Central memory CD8-positive, alpha-beta T cell (primary cell): ENCODE data around the gene ERCC4.

Experiments used
- ATAC-seq: fragments of 150-1000 bp; cut with Tn5 transposase; replicated peaks from 2 replicates; pipeline ENCODE4 v1.10.0; 2022; ENCODE audit warnings: mild to moderate bottlenecking, moderate FRiP score, moderate number of reproducible peaks; ENCODE audit not compliant: poor library complexity, severe bottlenecking; ENCODE audit errors: extremely low read depth
- DNase-seq, 2 donors: peaks; one replicate each; pipeline ENCODE4 v3.0.0; 2021; ENCODE audit warnings: low spot score in 2 of 2
- H3K27ac Mint-ChIP-seq: one replicate; pipeline ENCODE4 v1.8.0; 2022; ENCODE audit warnings: low read depth, mild to moderate bottlenecking, moderate library complexity, mixed read lengths
- H3K27me3 Mint-ChIP-seq: one replicate; pipeline ENCODE4 v1.8.0; 2022; ENCODE audit warnings: mixed read lengths
- H3K36me3 Mint-ChIP-seq: one replicate; pipeline ENCODE4 v1.8.0; 2022; ENCODE audit warnings: mild to moderate bottlenecking, moderate library complexity, mixed read lengths; ENCODE audit not compliant: insufficient read depth
- H3K4me1 Mint-ChIP-seq: one replicate; pipeline ENCODE4 v1.8.0; 2022; ENCODE audit warnings: mixed read lengths
- H3K4me3 Mint-ChIP-seq: one replicate; pipeline ENCODE4 v1.8.0; 2022; ENCODE audit warnings: mild to moderate bottlenecking, moderate library complexity, mixed read lengths
- H3K9me3 Mint-ChIP-seq: one replicate; pipeline ENCODE4 v1.8.0; 2022; ENCODE audit warnings: mixed read lengths

The ERCC4 gene

DNA sequence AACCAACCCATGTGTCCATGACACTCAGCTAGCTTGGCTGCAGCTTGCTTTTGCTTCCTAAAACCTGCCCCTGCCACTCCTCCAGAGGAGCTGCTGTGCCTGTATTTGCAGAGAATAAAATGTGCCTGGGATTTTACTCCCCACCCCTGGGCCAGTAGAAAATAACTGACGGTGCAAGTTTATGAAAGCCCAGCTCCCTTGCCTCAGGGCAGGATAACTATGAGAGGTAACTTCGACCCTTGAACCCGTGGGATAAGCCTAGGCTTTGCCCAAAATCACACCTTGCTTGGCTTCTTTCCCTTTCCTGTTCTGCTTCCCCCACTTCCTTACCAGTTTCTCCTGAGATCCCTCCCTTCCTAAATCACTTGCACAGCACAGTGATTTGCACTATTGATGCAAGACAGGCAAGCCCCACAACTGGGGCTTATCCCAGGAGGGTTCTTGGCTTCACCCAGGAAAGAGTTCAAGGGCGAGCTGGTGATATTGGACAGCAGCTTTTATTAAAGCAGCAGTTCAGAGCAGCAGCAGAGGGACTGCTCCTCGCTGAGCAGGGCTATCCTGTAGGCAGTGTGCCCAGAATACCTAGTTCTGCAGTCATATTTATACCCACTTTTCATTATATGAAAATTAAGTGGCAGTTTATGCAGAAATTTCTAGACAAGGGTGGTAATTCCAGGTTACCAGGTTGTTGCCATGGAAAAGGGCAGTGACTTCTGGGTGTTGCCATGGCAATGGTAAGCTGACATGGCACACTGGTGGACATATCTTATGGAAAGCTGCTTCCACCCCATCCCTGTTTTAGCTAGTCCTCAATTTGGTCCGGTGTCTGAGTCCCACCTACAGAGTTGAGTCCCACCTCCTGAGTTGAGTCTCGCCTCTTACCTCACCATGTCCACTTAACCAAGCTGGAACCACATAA lies 6.3 kb upstream of the ERCC4 start:
- ATAC-seq: no peak
- H3K36me3 Mint-ChIP-seq: no peaks in the 10 kb centered on the region
- no peak overlapping the region for H3K4me3 Mint-ChIP-seq
- no peaks in the 10 kb centered on the region for H3K4me1 Mint-ChIP-seq
- H3K27me3 Mint-ChIP-seq: peaks cover 24% of the 10 kb centered on the region
- DNase-seq: no peak
- H3K27ac Mint-ChIP-seq: no peak overlapping the region
- no peaks in the 10 kb centered on the region for H3K9me3 Mint-ChIP-seq

DNA sequence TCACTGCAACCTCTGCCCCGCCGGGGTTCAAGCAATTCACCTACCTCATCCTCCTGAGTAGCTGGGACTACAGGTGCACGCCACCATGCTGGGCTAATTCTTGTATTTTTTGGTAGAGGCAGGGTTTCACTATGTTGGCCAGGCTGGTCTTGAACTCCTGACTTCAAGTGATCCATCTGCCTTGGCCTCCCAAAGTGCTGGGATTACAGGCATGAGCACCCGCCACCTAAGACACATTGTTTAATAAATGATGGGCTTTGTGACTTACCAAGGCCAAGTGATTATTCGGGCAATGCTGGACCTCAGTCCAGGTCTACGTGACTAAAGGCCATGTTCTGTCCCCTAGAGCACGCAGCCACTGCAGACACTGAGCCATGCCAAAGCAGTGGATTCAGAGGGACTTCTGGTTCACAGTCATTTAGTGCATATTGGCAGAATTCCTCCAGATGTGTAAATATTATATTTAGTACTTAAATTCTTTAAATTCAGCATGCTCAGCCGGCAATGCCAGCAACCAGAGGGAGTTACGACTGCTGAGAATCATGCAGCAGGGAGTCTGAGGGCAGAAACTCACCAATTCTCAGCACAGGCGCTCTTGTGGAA lies 4.8 kb upstream of the ERCC4 start:
- Mint-ChIP-seq H3K36me3 (peaks cover 3% of the 10 kb centered on the region), H3K4me1 (peaks cover 7% of the 10 kb centered on the region), H3K27me3 (peaks cover 14% of the 10 kb centered on the region), H3K27ac (no peak overlapping the region), H3K9me3 (no peaks in the 10 kb centered on the region), H3K4me3 (no peak overlapping the region)
- no peak for ATAC-seq
- DNase-seq: no peak

DNA sequence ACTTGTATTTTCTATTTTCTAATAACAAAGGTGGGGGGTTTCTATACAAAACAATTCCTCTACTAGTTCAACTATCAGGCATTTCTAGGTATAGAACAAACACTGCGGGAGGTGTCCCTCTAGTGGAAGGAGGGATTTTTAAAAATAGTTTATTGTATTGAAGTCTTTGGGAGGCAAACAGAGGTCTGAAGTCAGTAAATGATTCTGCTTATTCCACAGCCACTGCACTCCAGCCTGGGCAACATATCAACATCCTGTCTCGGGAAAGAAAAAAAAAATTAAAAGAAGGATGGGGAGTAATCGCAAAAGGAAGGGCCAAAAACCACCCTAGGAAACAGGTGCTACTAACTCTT lies 648 bp upstream of the ERCC4 start:
- Mint-ChIP-seq H3K4me1 (peaks cover 25% of the 10 kb centered on the region), H3K27me3 (no peaks in the 10 kb centered on the region), H3K4me3 (peak overlapping the region; percentile 93), H3K36me3 (peaks cover 15% of the 10 kb centered on the region), H3K27ac (peak overlapping the region; percentile 97), H3K9me3 (no peaks in the 10 kb centered on the region)
- DNase-seq: no peak
- ATAC-seq: peak; percentile 41

DNA sequence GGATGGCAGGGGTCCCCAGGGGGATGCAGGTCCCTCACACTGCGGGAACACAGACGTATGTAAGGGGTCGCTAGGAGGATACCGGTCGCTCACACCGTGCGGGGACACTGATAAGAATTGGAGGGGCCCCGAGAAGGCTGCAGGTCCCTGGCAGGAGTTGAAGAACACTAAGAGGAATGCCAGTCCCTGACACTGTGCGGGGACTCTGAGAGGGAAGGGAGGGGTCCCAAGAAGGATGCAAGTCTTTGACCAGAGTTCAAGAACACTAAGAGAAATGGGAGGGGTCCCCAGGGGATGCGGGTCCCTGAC lies 510 bp downstream of the ERCC4 start:
- Mint-ChIP-seq H3K4me3 (peak overlapping the region; percentile 93), H3K27me3 (no peaks in the 10 kb centered on the region), H3K4me1 (peaks cover 25% of the 10 kb centered on the region), H3K9me3 (no peaks in the 10 kb centered on the region), H3K36me3 (peaks cover 19% of the 10 kb centered on the region), H3K27ac (peak overlapping the region; percentile 97)
- DNase-seq: no peak
- no peak for ATAC-seq

DNA sequence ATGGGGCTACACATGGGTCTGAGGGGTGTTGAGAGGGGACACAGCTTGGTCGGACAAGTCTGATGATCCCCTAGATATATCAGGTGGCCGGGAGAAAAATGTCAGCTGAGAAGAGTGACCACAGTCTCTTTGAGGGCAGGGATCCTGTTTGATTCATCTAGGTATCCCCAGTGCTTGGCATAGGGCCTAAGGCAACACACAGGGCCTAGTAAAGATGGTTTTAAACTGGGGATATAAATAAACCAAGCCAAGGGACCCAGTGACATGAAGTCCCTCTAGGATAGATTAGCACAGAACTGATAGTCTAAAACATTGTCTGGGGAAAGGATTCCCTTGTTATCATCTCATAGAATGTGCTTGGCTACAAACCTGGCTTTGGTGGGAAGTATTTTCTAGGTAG lies 1.4 kb downstream of the ERCC4 start:
- Mint-ChIP-seq H3K36me3 (peaks cover 25% of the 10 kb centered on the region), H3K4me1 (peaks cover 30% of the 10 kb centered on the region), H3K27me3 (no peaks in the 10 kb centered on the region), H3K27ac (peak overlapping the region; percentile 97), H3K4me3 (peak overlapping the region; percentile 93), H3K9me3 (no peaks in the 10 kb centered on the region)
- no peak for DNase-seq
- no peak for ATAC-seq

DNA sequence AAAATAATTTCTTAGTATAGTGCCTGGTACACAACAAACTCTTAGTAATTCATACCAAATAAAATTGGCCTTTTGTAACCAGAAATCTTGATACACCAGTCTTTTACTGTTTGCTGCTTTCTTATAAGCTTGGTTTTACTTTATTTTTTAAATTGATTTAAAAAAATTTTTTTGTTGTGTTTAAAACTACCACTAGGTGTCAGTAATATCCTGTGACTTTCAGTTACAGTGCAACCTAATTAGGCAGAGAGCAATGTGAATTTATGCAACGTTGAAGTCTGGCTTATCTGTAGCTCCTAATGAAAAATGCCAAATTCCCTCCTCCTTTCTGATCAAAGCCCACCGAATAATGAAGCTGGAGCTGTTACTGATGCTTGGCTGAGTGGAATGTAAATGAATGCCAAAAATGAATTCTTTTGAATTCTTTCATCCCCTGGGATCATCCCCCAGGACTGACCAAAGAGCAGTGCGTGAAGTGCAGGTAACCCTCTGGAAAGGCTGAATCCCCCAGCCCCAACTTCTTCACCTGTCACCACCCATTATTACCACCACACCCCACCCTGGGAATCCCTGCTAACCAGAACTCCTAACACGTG lies 3.8 kb downstream of the ERCC4 start:
- Mint-ChIP-seq H3K4me3 (no peak overlapping the region), H3K9me3 (no peaks in the 10 kb centered on the region), H3K27ac (no peak overlapping the region), H3K4me1 (peaks cover 31% of the 10 kb centered on the region), H3K36me3 (peaks cover 30% of the 10 kb centered on the region), H3K27me3 (no peaks in the 10 kb centered on the region)
- ATAC-seq (no peak), DNase-seq (no peak)

DNA sequence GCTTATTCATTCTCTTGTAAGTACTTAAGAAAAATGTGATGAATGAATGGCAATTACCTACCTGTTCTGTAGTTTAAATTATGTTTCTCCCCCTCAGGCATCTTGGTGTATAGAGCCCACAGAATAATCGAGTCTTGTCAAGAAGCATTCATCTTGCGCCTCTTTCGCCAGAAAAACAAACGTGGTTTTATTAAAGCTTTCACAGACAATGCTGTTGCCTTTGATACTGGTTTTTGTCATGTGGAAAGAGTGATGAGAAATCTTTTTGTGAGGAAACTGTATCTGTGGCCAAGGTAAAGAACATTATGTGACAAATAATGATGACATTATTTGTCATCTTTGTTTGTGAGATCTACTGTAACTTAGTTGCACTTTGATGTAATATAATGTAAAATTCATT lies 6.5 kb downstream of the ERCC4 start:
- peaks cover 11% of the 10 kb centered on the region for H3K4me1 Mint-ChIP-seq
- H3K36me3 Mint-ChIP-seq: peaks cover 24% of the 10 kb centered on the region

DNA sequence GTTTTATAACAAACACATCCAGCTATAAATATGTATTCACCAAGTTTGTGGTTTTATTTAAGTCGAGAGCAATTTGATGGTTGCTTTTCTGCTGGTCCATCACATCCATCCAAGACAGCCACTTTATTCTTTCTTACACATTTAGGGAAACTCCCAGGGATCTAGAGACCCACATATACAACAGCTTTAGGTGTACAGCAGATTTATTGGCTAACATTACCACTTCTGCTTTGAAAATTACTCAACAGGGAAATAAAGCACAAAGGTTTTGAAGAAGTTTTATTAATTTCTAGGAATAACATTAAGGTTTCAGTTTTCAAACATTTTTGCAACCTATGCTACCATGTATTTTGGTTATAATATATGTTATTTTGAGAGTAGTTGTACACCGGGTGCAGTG lies 6.9 kb downstream of the ERCC4 start:
- Mint-ChIP-seq H3K9me3 (no peaks in the 10 kb centered on the region), H3K4me1 (peaks cover 13% of the 10 kb centered on the region), H3K27me3 (no peaks in the 10 kb centered on the region), H3K4me3 (no peak overlapping the region), H3K27ac (no peak overlapping the region), H3K36me3 (peaks cover 24% of the 10 kb centered on the region)
- no peak for ATAC-seq
- DNase-seq: no peak

More for the DNA sequence above, 6.5 kb downstream of the ERCC4 start:
- Mint-ChIP-seq H3K4me3 (no peak overlapping the region), H3K27me3 (no peaks in the 10 kb centered on the region), H3K9me3 (no peaks in the 10 kb centered on the region), H3K27ac (no peak overlapping the region)
- ATAC-seq (no peak), DNase-seq (no peak)

DNA sequence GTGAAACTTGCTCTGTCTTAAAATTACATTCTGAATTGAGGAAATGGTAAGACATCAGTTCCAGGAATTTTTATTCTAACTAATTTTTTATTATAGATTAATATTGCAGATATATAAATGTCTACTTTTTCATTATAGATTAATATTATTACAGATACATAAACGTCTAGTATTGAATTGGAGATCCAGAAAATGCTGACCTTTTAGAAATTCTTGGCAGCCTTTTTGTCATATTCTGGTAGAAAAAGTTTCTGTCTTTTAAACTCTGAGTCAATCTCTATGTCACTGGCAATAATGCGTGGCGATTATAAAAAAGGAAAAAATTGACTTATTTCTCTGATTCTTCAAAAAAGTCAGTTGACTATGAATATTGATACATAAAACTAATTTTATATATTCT lies 8.7 kb downstream of the ERCC4 start:
- Mint-ChIP-seq H3K27me3 (no peaks in the 10 kb centered on the region), H3K27ac (no peak overlapping the region), H3K36me3 (peaks cover 27% of the 10 kb centered on the region), H3K4me1 (peaks cover 15% of the 10 kb centered on the region), H3K4me3 (no peak overlapping the region), H3K9me3 (no peaks in the 10 kb centered on the region)
- ATAC-seq (no peak), DNase-seq (no peak)

DNA sequence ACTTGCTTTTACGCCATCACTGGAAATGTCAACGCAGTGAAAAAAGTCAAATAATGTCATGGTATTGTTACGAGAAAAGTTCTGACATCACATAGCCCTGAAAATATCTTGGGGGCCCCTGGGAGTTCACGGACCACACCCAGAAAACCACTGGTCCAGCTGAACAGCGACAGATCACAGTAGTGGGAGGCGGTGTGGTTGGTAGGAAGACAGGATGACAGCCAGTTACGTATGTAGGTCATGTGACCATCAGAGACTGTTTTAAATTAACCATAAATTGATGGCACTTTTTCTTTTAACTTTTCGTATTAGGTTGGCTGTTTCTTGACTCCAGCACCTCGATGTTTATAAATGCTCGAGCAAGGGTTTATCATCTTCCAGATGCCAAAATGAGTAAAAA lies 11.9 kb downstream of the ERCC4 start:
- no peak overlapping the region for H3K4me3 Mint-ChIP-seq
- peak; percentile 67 for ATAC-seq
- DNase-seq: no peak
- H3K27me3 Mint-ChIP-seq: no peaks in the 10 kb centered on the region
- peaks cover 26% of the 10 kb centered on the region for H3K36me3 Mint-ChIP-seq
- H3K4me1 Mint-ChIP-seq: peaks cover 5% of the 10 kb centered on the region
- H3K9me3 Mint-ChIP-seq: no peaks in the 10 kb centered on the region
- no peak overlapping the region for H3K27ac Mint-ChIP-seq

DNA sequence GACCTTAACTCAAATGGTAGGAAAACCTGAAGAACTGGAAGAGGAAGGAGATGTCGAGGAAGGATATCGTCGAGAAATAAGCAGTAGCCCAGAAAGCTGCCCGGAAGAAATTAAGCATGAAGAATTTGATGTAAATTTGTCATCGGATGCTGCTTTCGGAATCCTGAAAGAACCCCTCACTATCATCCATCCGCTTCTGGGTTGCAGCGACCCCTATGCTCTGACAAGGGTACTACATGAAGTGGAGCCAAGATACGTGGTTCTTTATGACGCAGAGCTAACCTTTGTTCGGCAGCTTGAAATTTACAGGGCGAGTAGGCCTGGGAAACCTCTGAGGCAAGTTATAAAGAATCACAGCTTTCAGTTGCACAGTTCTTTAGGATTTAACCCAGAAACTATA lies 15.5 kb downstream of the ERCC4 start:
- no peaks in the 10 kb centered on the region for H3K9me3 Mint-ChIP-seq
- H3K4me3 Mint-ChIP-seq: no peak overlapping the region
- ATAC-seq (no peak), DNase-seq (no peak)
- peaks cover 24% of the 10 kb centered on the region for H3K36me3 Mint-ChIP-seq
- H3K4me1 Mint-ChIP-seq: peaks cover 5% of the 10 kb centered on the region
- no peak overlapping the region for H3K27ac Mint-ChIP-seq
- H3K27me3 Mint-ChIP-seq: no peaks in the 10 kb centered on the region

DNA sequence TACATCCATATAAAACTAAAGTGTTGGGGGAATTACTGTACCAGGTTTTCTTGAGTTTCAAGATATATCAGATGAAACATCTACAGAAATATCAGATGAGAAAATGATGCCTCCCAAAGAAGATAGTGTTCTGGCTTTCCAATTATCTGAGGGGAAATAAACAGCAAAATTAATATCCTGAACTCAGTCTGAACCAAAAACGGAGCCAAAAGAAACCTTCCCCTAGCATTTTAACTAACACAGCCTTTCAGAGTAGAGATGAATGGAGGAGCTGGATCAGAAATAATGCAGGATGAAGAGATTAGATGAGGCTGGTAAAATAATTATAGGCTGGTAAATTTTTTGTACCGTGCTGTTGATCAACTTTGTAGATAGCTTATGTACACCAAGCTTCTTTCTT lies 16.2 kb downstream of the ERCC4 start:
- Mint-ChIP-seq H3K27me3 (no peaks in the 10 kb centered on the region), H3K36me3 (peaks cover 22% of the 10 kb centered on the region), H3K9me3 (no peaks in the 10 kb centered on the region), H3K4me3 (no peak overlapping the region), H3K4me1 (peaks cover 5% of the 10 kb centered on the region), H3K27ac (peak overlapping the region; percentile 49)
- no peak for DNase-seq
- ATAC-seq: no peak

DNA sequence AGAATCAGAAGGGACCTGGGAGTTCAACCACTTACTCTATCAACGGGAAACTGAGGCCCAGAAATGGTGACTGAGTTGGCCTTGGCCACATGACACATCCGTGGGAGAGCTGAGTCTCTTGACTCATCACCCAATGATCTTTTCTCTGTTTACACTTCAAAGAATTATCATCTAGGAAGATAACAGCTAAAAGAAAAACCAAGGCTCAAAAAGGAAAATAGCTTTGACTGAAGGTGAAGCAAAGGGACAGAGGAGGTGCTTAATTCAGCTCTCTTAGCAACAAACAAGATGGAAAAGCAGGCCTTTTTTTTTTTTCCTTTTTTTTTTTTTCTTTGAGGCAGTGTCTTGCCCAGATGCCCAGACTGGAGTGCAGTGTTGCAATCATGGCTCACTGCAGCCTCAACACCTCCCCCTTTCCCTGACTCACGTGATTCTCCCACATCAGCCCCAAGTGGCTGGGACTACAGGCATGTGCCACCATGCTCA lies 16.7 kb downstream of the ERCC4 start:
- Mint-ChIP-seq H3K36me3 (peaks cover 22% of the 10 kb centered on the region), H3K9me3 (no peaks in the 10 kb centered on the region), H3K4me3 (no peak overlapping the region), H3K27ac (peak overlapping the region; percentile 49), H3K27me3 (no peaks in the 10 kb centered on the region), H3K4me1 (peaks cover 5% of the 10 kb centered on the region)
- DNase-seq (no peak), ATAC-seq (no peak)
